T-helper 2 cell (primary cell): Measurements from ENCODE around the gene COX19.
"Not testable (repeated sequence)": the region's sequence is repeated elsewhere in the genome, so short reads cannot be mapped to it uniquely, and the experiment has no call there.

Experiments
- DNase-seq, 5 experiments: peaks; one replicate each; pipeline versions ENCODE4 v3.0.0 to v3.0.0-alpha.2; 2012 to 2022

COX19 gene

GRCh38 chr7:977326-978048 lies 2.1 kb upstream of the COX19 start:
- no peak for DNase-seq

DNA sequence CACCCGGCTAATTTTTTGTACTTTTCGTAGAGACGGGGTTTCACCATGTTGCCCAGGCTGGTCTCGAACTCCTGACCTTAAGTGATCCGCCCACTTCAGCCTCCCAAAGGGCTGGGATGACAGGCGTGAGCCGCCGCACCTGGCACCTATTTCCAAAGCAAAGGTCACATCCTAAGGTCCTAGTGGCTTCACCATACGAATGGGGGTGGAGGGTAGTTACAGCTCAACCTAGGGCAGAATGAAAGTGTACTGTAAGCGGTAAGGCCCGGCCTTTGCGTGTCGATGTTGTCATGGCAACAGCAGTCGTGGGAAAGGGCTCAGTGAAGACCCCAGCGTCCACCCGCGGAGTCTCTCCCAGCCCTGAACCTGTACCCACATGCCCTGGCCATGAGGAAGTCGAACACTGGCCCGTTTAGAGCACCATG lies 1.6 kb upstream of the COX19 start:
- DNase-seq: no peak

- DNase-seq: no peak
Measured at GRCh38 chr7:975702-976473, 539 bp upstream of the COX19 start.

GRCh38 chr7:974172-974571 lies 1.2 kb downstream of the COX19 start:
- peak in 1 of 5 experiments; percentile 36 for DNase-seq

DNA sequence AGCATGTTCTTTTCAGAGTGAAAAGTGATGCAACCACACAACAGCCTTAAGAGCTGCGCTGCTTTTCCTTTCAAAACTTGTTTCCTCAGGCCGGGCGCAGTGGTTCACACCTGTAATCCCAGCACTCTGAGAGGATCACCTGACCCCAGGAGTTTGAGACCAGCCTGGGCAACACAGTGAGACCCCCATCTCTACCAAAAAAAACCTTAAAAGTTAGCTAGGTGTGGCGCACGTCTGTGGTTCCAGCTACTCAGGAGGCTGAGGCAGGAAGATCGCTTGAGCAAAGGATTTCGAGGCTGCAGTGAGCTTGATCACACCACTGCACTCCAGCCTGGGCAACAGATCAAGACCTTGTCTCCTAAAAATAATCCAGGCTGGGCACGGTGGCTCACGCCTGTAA lies 2.0 kb downstream of the COX19 start:
- no peak for DNase-seq

DNA sequence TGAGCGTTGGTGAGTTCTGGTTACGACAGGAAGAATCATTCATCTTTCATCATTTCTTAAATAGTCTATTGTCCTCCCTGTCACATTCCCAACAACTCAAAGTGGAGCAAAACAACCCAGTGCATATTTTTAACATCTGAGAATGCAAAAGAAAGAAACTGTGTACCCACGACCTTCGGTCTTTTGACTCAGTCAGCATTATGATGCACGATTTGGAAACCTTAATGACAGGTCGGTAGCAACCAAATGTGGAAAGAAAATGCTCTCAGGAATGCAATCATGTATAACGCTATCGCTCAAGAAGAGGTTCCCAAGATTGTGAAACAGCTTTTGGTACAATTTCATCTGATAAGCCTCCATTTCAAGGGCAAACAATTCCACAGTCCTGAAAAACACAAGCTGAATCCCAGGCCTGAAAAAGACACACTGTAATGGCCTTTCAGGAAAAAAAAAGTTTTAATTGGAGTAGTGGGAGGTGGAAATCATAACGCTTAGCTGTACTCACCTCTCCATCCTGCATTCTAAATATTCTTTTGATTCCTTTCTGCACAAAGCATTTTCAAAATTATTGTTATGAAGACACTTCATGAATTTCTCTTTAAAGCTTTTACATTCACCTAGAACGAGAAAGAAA lies 2.6 kb downstream of the COX19 start:
- DNase-seq: no peak

- no peak for DNase-seq
Measured at GRCh38 chr7:972110-972509, 3.2 kb downstream of the COX19 start.

DNA sequence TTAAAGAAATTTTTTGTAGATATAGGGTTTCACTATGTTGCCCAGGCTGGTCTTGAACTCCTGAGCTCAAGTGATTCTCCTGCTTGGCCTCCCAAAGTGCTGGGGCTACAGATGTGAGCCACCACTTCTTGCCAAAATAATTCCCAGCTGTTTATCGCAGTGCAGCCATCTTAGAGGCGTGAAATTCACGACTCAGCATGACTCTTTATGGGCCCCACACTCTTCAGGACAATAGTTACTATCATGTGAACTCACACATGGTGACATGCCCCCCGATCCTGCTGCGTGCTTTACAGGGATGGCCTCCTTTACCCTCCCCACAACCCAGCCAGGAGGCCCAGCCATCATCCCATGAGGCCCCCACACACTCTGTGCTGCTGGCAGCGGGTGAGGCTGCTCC lies 4.6 kb downstream of the COX19 start:
- no peak for DNase-seq

DNA sequence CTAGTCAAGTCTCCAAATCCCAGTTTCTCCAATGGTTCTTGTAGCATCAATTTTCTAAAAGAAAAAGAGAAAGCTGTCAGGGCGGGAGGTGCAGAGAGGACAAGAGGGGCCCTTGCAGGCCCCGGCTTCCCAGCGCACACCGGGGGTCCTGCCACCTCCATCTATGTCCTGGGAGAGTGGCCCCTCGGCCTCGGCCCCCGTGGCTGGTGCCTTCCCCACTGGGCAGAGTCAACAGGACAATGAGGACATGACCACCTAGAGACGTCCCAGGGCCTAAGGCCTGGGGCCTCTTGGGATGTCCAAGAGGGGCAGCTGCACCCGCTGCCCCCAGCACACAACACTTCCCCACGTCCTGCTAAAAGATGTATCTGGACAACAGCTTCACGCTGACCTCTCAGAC lies 5.9 kb downstream of the COX19 start:
- DNase-seq: no peak

- no peak for DNase-seq
Measured at GRCh38 chr7:968205-969105, 6.9 kb downstream of the COX19 start.

DNA sequence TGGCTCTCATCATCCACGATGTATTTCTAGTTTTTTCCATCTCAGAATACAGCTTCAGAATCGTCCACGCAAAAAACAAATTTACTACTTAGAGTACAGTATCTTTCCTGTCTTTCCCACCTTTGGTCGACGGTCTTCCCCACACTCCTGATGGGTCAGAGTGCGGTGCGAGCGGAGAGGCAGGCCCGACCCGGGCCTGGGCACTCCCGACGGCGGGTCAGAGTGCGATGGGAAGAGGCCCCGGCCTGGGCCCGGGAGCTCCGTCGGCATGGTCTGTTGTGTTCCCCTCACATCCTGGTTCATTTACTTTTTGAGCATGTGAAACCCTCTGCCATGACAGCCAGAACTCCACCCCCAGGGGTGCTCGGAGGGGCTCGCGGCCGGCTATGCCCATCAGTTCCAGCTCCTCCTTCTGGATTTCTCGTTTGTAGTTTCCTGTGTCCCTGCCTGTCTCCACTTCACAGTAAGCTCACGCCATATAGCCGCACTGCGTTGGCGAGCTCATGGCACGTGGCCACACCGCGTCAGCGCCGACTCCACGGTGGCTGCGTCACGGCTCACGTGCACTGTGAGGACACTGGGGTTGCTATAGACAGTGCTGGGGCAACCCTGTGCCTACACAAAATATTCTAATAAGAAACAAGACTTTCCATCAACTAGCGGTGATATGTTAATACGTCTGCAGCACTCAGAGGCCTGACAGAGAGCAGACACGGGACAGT lies 7.8 kb downstream of the COX19 start:
- DNase-seq: no peak

- DNase-seq: no peak
Measured at GRCh38 chr7:966291-967069, 8.9 kb downstream of the COX19 start.

GRCh38 chr7:964401-965231 lies 10.7 kb downstream of the COX19 start:
- no peak for DNase-seq

DNA sequence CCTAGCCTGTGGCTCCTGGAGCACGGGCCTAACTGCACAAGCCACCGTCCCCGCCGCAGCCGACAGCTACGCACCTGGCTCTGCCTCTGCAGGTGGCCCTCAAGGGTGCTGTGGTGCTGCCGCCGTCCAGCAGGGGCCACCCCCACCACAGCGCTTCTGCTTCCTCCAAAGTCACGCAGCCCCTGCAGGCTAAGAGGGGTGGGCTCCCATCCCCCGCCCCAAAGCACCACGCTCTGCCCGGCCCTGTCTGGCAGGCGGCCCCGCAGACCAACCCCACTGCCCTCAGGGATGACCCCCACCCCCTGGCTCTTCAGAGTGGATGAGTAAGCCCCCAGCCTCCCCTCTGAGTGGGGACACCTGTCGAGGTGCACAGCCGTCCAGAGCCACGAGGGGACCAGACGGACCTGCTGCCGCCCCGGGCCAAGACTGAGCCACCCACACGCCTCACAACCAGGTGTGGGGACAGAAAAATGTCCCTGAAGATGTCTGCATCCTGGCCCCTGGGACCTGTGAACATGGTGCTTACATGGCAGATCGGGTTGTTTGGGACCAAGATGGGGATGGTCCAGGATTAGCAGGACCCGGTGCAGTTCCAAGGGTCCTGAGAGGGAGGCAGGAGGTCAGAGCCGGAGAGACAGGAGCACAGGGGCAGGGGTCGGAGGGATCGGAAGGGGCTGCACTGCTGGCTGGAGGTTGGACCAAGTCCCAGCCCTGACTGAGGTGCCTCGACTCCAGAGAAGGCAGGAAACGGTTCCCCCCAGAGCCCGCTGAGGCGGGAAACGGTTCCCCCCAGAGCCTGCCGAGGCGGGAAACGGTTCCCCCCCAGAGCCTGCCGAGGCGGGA lies 11.9 kb downstream of the COX19 start:
- no peak for DNase-seq

- DNase-seq: no peak
Measured at GRCh38 chr7:962401-963081, 12.8 kb downstream of the COX19 start.

GRCh38 chr7:961546-962400 lies 13.6 kb downstream of the COX19 start:
- DNase-seq: no peak

- not testable (repeated sequence) for DNase-seq
Measured at GRCh38 chr7:960972-961371, 14.4 kb downstream of the COX19 start.
